ENCODE data around the gene ZNF277. TPM values are rescaled to one million over a fixed set of nuclear protein-coding genes. Genes with fewer than 3 reads are reported as not detected.
A peak's percentile ranks its signal among the peaks of the same experiment; 100 is the strongest.

The ZNF277 gene
- polyA plus RNA-seq, 2 of the 4 experiments (the other 2 are of a cell fraction), result 23.4 to 31.9 TPM

- WGBS (ENCODE audit: missing lambda C conversion rate), result 58% methylated on average over 3 of the region's 3 CpGs
- peak overlapping the region; percentile 86 for H3K4me2 ChIP-seq
- FAIRE-seq (no peak), ATAC-seq (peak in 1 of 2 experiments; percentile 17; a peak in 3 of 6 replicates), DNase-seq (ENCODE audit: low read depth in 1 of 2, low spot score in 1 of 2) (no peak)
- peaks cover 60% of the 10 kb centered on the region for H3K4me1 ChIP-seq
- POLR2A ChIA-PET, result interaction anchor here (1.2 kb wide), 1 partner anchor 45 kb away, joined by 4 read pairs; the partner anchor contains the start of gene ZNF277
- H3K9me3 ChIP-seq, result no peaks in the 10 kb centered on the region
- TF ChIP-seq HES2 (IDR thresholded peaks at IDR 0.05) (no peak), JUN (IDR thresholded peaks at IDR 0.05) (no peak)
- CTCF ChIA-PET, result interaction anchor here (0.9 to 1.5 kb wide), 3 partner anchors 9 to 420 kb away, joined by 3 read pairs; no protein-coding TSS in a partner anchor
- H3K4me3 ChIP-seq, result peak overlapping the region; percentile 23; the same call in 2 of the 3 replicates
- H3K27ac ChIP-seq, result peak overlapping the region; percentile 86 to 87
Measured at GRCh38 chr7:112161253-112162141, 45.0 kb upstream of the ZNF277 start.

GRCh38 chr7:112162142-112162766, 44.2 kb upstream of the ZNF277 start:
- peak; percentile 32 to 69 for DNase-seq (ENCODE audit: low read depth in 1 of 2, low spot score in 1 of 2)
- peak; percentile 46 for FAIRE-seq
- TF ChIP-seq GATA3 (IDR thresholded peaks at IDR 0.05; ENCODE audit: borderline replicate concordance) (0 out of 2 replicates have a peak, but pooled peaks have one; percentile 34), EP300 (IDR thresholded peaks at IDR 0.05) (peak in 1 of 2 experiments; percentile 27; a peak in 1 of 5 replicates), CHD2 (IDR thresholded peaks at IDR 0.05; ENCODE audit: low read length, partially characterized antibody) (no peak), MAX (IDR thresholded peaks at IDR 0.05) (peak; percentile 54; the same call in 1 of the 2 replicates), FOSL2 (IDR thresholded peaks at IDR 0.05) (no peak), FOSL2 (CRISPR knock-in tag; IDR thresholded peaks at IDR 0.05) (peak; percentile 62), RCOR1 (IDR thresholded peaks at IDR 0.05; ENCODE audit: low read depth, low read length) (no peak), JUN (IDR thresholded peaks at IDR 0.05) (peak in 1 of 2 experiments; percentile 42; a peak in 1 of 5 replicates), ZNF302 (CRISPR knock-in tag; IDR thresholded peaks at IDR 0.05) (no peak)
- WGBS (ENCODE audit: missing lambda C conversion rate), result 13% methylated on average over 2 of the region's 2 CpGs
- Histone ChIP-seq H3K27ac (peak overlapping the region; percentile 86 to 87), H3K4me1 (peaks cover 60% of the 10 kb centered on the region), H3K4me2 (peak overlapping the region; percentile 86), H3K9me3 (no peaks in the 10 kb centered on the region), H3K4me3 (peak overlapping the region; percentile 3; the same call in 1 of the 3 replicates)
- ChIA-PET CTCF (interaction anchor here (0.9 to 1.1 kb wide), 2 partner anchors 10 to 16 kb away, joined by 3 read pairs; no protein-coding TSS in a partner anchor), POLR2A (no interaction called here)
- ATAC-seq, result peak; percentile 81 to 82

GRCh38 chr7:112162784-112163506, 43.5 kb upstream of the ZNF277 start:
- Histone ChIP-seq H3K27ac (peak overlapping the region; percentile 86 to 87), H3K4me3 (peak overlapping the region; percentile 3; the same call in 1 of the 3 replicates), H3K4me1 (peaks cover 60% of the 10 kb centered on the region), H3K9me3 (no peaks in the 10 kb centered on the region), H3K4me2 (peak overlapping the region; percentile 86)
- ChIA-PET POLR2A (no interaction called here), CTCF (interaction anchor here (1.1 kb wide), 1 partner anchor 16 kb away, joined by 3 read pairs; no protein-coding TSS in a partner anchor)
- ATAC-seq (peak; percentile 15; a peak in 3 of 6 replicates), FAIRE-seq (no peak), DNase-seq (ENCODE audit: low read depth in 1 of 2, low spot score in 1 of 2) (peak; percentile 3 to 4)
- TF ChIP-seq ZC3H11A (IDR thresholded peaks at IDR 0.05), result no peak
- TF ChIP-seq NR3C1 (IDR thresholded peaks at IDR 0.05), result no peak
- TF ChIP-seq NFE2L2 (conservative IDR thresholded peaks at IDR 0.05; ENCODE audit: low read length), result no peak
- no peak for TF ChIP-seq ESRRA (IDR thresholded peaks at IDR 0.05; ENCODE audit: borderline replicate concordance, low read length)
- WGBS (ENCODE audit: missing lambda C conversion rate), result 11% methylated on average over 6 of the region's 6 CpGs

- DNase-seq (ENCODE audit: low read depth in 1 of 2, low spot score in 1 of 2) (no peak), ATAC-seq (no peak), FAIRE-seq (no peak)
- Histone ChIP-seq H3K4me2 (no peak overlapping the region), H3K4me3 (no peak overlapping the region), H3K27ac (no peak overlapping the region), H3K9me3 (no peaks in the 10 kb centered on the region), H3K4me1 (peaks cover 27% of the 10 kb centered on the region)
- 93% methylated on average over 3 of the region's 3 CpGs for WGBS (ENCODE audit: missing lambda C conversion rate)
- ChIA-PET POLR2A (no interaction called here), CTCF (no interaction called here)
- no peak for TF ChIP-seq GATA3 (IDR thresholded peaks at IDR 0.05; ENCODE audit: borderline replicate concordance)
- no peak for TF ChIP-seq MAZ (IDR thresholded peaks at IDR 0.05; ENCODE audit: borderline replicate concordance, low read depth, low read length)
- no peak for TF ChIP-seq ELK1 (IDR thresholded peaks at IDR 0.05; ENCODE audit: low read depth, low read length)
- no peak for TF ChIP-seq SREBF2 (IDR thresholded peaks at IDR 0.05)
- TF ChIP-seq SMC3 (IDR thresholded peaks at IDR 0.05), result no peak
- no peak for TF ChIP-seq NFE2L2 (conservative IDR thresholded peaks at IDR 0.05; ENCODE audit: low read length)
Measured at GRCh38 chr7:112167147-112167546, 39.3 kb upstream of the ZNF277 start.
